GM12875 (cell line): ENCODE results near the gene ATP2B1.

Experiments used
- H3K4me3 ChIP-seq: one replicate; pipeline ENCODE4 v1.5.1; 2011; ENCODE audit warnings: low read depth, low read length, control low read depth
- TF ChIP-seq, protein P1 (sequence below): IDR thresholded peaks from 2 replicates; pipeline ENCODE4 v1.5.1; 2011; ENCODE audit warnings: low read depth, mild to moderate bottlenecking, control low read depth, inconsistent platforms, low read length, moderate library complexity, borderline replicate concordance; ENCODE audit not compliant: insufficient read depth

Gene ATP2B1

DNA sequence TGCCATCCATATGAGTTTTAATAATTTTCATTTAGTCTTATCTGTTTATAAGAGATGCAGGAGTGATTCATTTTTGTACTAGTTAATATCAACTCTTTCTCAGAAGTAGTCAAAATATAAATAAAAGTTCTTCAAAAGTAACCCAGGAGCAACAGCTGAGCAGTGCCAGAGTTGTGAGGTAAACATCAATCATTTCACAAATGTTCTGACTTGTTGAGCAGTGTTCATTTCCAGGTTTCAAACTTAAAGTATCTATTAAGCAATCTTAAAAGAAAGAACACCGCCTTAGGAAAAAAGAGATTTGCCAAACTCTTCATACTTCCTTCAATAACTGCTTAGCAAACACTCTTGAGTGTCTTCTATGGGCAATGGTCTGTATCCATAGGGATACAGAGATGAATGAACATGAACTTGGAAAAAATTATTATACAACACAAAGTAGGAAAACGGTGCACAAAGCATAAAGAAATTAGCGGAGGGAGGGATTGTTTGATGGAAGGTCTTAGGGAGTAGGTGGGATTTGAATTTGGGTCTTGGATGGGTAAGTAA is 140.9 kb downstream of the ATP2B1 start:
- TF ChIP-seq, protein P1, sequence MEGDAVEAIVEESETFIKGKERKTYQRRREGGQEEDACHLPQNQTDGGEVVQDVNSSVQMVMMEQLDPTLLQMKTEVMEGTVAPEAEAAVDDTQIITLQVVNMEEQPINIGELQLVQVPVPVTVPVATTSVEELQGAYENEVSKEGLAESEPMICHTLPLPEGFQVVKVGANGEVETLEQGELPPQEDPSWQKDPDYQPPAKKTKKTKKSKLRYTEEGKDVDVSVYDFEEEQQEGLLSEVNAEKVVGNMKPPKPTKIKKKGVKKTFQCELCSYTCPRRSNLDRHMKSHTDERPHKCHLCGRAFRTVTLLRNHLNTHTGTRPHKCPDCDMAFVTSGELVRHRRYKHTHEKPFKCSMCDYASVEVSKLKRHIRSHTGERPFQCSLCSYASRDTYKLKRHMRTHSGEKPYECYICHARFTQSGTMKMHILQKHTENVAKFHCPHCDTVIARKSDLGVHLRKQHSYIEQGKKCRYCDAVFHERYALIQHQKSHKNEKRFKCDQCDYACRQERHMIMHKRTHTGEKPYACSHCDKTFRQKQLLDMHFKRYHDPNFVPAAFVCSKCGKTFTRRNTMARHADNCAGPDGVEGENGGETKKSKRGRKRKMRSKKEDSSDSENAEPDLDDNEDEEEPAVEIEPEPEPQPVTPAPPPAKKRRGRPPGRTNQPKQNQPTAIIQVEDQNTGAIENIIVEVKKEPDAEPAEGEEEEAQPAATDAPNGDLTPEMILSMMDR = no peak

DNA sequence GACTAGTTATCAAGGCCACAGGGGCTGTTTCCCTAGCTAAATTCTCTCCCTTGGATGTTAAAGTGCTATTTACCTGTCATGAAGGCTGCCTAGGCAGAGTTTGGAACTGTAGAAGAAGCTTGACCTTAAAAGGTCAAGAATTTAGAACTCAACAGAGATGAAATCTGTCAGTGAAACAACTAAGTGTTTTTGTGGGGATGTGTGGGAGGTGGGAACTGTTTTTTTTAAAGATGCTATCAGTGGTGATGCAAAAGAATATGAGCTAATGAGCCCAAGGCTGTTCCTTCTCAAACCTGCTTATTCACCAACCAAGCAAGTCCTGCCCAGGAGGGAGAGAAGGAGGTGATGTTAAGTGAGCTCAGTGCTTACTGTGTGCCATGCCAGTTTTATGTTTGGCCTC is 142.0 kb downstream of the ATP2B1 start:
- no peak overlapping the region for H3K4me3 ChIP-seq
- TF ChIP-seq, protein P1 = no peak

More for the DNA sequence above, 140.9 kb downstream of the ATP2B1 start:
- H3K4me3 ChIP-seq = no peak overlapping the region

DNA sequence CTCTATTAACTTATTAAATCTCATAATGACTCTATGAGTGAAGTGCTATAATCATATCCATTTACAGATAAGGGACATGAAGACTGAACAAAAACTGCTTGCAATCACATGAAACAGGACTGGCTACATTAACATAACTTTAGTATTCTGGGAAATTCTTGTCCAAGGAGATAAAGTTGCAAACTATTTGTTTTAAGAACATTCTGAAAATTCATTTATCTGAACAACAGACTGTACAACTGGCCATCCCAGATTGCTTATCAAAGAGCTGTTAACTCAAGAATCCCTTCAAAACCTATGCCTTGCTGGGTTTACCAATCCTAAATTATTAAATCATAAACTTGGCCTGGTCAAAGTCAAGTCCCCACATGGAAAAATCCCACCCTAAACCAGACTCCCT is 143.6 kb downstream of the ATP2B1 start:
- H3K4me3 ChIP-seq = no peak overlapping the region
- TF ChIP-seq, protein P1 = no peak

DNA sequence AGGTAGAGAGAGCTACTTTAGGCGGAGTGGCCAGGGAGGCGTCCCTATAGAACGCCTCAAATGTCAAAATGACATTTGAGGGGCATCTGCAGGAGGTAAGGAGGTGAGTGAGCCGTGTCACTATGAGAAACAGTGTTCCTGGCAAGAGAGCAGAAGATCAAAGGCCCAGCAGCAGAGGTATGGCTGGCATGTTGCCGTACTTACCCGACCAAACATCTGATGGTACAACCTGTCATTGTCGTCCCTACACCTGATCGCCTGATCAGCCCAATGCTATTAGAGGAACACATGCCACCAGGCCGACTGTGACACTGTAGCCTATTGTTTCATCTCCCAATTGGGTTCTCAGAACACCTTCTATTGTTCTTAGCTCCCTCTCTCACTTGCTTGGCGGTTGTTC is 148.9 kb downstream of the ATP2B1 start:
- TF ChIP-seq, protein P1 = no peak

DNA sequence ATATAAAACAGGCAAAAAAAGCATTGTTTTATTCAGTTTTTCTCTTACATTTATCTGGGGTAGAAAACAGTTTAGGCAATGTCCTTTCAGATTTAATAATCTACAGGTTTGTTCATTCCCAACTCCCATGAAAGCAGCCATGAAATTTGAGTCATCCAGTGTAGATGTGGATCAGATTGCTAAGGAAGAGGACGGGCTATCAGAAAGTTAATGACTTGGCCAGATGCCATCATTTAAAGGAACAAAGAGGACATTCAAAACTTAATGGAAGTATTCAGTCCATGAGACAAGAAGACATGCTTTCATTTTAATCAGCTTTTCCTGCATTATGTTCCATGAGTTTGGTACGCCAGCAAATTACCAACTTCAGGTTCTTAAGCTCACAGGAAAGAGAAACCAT is 151.7 kb downstream of the ATP2B1 start:
- H3K4me3 ChIP-seq = no peak overlapping the region
- TF ChIP-seq, protein P1 = no peak

More for the DNA sequence above, 148.9 kb downstream of the ATP2B1 start:
- H3K4me3 ChIP-seq = no peak overlapping the region

DNA sequence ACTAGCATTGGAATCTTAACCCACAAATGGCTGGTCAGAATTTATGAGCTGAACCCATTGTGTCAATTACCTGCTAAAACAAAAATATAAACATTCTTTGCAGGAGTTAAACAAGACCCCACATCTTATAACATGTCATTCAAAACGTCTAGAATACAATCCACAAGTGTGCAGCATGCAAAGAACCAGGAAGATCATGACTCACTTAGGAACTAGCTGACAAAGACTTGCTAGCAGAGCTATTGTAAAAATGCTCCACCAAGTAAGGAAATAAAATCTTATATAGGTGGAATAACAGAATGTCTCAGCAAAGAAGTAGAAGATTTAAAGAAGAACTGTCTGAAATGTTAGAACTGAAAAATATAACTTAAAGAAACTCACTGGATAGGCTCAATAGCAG is 156.3 kb downstream of the ATP2B1 start:
- TF ChIP-seq, protein P1 = no peak
- H3K4me3 ChIP-seq = no peak overlapping the region

DNA sequence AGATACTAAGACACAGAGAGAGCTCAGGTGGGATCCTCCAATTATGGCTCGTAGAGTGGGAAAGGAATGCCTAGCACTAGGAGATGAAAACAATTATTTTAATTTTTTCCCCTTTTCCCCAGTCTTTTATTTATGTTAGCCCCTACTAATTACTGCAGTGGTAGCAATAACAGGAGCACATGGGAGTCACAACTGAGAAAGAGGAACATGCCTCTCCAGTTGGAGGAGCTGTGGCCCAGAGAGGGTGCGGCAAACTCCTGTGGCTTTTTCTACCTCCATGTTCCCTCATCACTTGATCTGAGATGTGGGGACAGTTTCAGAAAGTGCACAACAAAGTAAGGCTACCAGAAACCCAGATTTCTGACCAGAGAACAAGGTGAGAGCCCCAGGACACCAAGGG is 156.9 kb downstream of the ATP2B1 start:
- TF ChIP-seq, protein P1 = no peak
- H3K4me3 ChIP-seq = no peak overlapping the region
